Measurements from ENCODE around the gene XKRX. TPM values are rescaled to one million over a fixed set of nuclear protein-coding genes. Genes with fewer than 3 reads are reported as not detected.

The XKRX gene
- total and polyA plus RNA-seq, 9 donors: 0.15 to 2.5 (median 0.22) TPM

DNA sequence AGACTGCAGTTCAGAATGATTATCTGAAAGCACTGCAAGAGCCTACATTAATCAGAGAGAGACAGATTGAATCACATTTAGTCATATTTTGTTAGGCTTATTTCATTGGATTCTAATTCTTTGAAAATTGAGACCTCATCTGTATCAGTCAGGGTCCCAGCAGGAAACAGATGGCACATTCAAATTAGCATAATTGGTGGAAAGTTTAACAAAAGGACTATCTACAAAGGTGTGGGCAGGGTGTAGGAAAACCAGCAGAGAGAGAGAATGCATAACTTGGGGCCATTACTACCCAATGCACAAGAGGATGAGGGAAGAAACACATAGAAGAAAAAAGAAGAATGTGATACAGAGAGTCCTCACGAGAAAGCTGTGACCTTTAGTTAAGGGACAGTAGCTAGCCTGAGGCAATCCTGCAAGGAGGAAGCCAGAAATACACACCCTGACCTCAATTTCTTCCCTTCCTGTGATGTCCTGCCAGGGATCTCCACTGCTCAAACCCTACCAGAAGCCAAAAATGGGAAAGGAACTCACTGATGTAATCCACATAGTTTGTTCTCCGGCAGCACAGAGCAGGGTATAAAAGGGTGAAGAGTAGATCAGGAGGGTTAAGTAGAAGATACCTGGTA lies 17.7 kb upstream of the XKRX start:
- Histone ChIP-seq H3K4me1 (ENCODE audit: insufficient read depth) (no peaks in the 10 kb centered on the region), H3K4me3 (no peak overlapping the region), H3K27me3 (no peaks in the 10 kb centered on the region), H3K27ac (no peak overlapping the region), H3K9me3 (no peaks in the 10 kb centered on the region), H3K36me3 (no peaks in the 10 kb centered on the region)
- no peak for DNase-seq
- TF ChIP-seq EP300 (IDR thresholded peaks at IDR 0.05) (no peak), POLR2A (IDR thresholded peaks at IDR 0.05) (no peak), CTCF (IDR thresholded peaks at IDR 0.05) (no peak)
- intact Hi-C loops (cut with DNase I): no loop called here
- WGBS, 3 donors: 47 to 57% (median 50%) methylated on average over 2 of the region's 2 CpGs

- no peak overlapping the region for H3K4me3 ChIP-seq
- H3K4me1 ChIP-seq (ENCODE audit: insufficient read depth): no peaks in the 10 kb centered on the region
- no peak overlapping the region for H3K27ac ChIP-seq
- WGBS, 3 donors: 73 to 82% (median 82%) methylated on average over 3 of the region's 3 CpGs
- TF ChIP-seq EP300 (IDR thresholded peaks at IDR 0.05) (no peak), POLR2A (IDR thresholded peaks at IDR 0.05) (no peak)
- H3K36me3 ChIP-seq: no peaks in the 10 kb centered on the region
- H3K27me3 ChIP-seq: no peaks in the 10 kb centered on the region
- no peak for DNase-seq
- intact Hi-C loops (cut with DNase I): no loop called here
- H3K9me3 ChIP-seq: no peaks in the 10 kb centered on the region
These were observed 15.9 kb upstream of the XKRX start for GRCh38 chrX:100944601-100945000.

GRCh38 chrX:100939333-100939732 lies 10.6 kb upstream of the XKRX start:
- Histone ChIP-seq H3K4me1 (ENCODE audit: insufficient read depth) (no peaks in the 10 kb centered on the region), H3K9me3 (no peaks in the 10 kb centered on the region), H3K36me3 (no peaks in the 10 kb centered on the region), H3K27me3 (no peaks in the 10 kb centered on the region), H3K27ac (no peak overlapping the region), H3K4me3 (no peak overlapping the region)
- TF ChIP-seq CTCF (IDR thresholded peaks at IDR 0.05) (no peak), POLR2A (IDR thresholded peaks at IDR 0.05) (no peak), EP300 (IDR thresholded peaks at IDR 0.05) (no peak)
- DNase-seq: no peak
- 53 to 56% (median 53%) methylated on average over 4 of the region's 4 CpGs for WGBS, 3 donors
- intact Hi-C loops (cut with DNase I): no loop called here

- DNase-seq: no peak
- Histone ChIP-seq H3K36me3 (no peaks in the 10 kb centered on the region), H3K27me3 (no peaks in the 10 kb centered on the region), H3K9me3 (no peaks in the 10 kb centered on the region), H3K4me1 (ENCODE audit: insufficient read depth) (no peaks in the 10 kb centered on the region), H3K27ac (no peak overlapping the region), H3K4me3 (no peak overlapping the region)
- intact Hi-C loops (cut with DNase I): no loop called here
- TF ChIP-seq POLR2A (IDR thresholded peaks at IDR 0.05) (no peak), EP300 (IDR thresholded peaks at IDR 0.05) (no peak), CTCF (IDR thresholded peaks at IDR 0.05) (no peak)
- WGBS, 3 donors: 62 to 65% (median 63%) methylated on average over 2 of the region's 2 CpGs
These were observed 7.0 kb upstream of the XKRX start for GRCh38 chrX:100935767-100936166.

- H3K27me3 ChIP-seq: no peaks in the 10 kb centered on the region
- no peak for DNase-seq
- H3K4me3 ChIP-seq: no peak overlapping the region
- H3K9me3 ChIP-seq: no peaks in the 10 kb centered on the region
- no peaks in the 10 kb centered on the region for H3K36me3 ChIP-seq
- intact Hi-C loops (cut with DNase I): no loop called here
- 75 to 80% (median 79%) methylated on average over 3 of the region's 3 CpGs for WGBS, 3 donors
- no peaks in the 10 kb centered on the region for H3K4me1 ChIP-seq (ENCODE audit: insufficient read depth)
- TF ChIP-seq CTCF (IDR thresholded peaks at IDR 0.05) (no peak), POLR2A (IDR thresholded peaks at IDR 0.05) (no peak), EP300 (IDR thresholded peaks at IDR 0.05) (no peak)
- no peak overlapping the region for H3K27ac ChIP-seq
These were observed 3.2 kb upstream of the XKRX start for GRCh38 chrX:100931925-100932285.

Data from ovary (tissue), 9 donors.